Adrenal gland (tissue), 12 donors: ENCODE measurements around the gene SPANXN4. TPM values are rescaled to one million over a fixed set of nuclear protein-coding genes. Genes with fewer than 3 reads are reported as not detected.

ENCODE experiments used
- DNase-seq, 7 donors: peaks; one replicate each; pipeline ENCODE4 v3.0.0-alpha.2; 2019 to 2020
- H3K27ac ChIP-seq, 5 donors: fragments of 200-600 bp; sonication (generic) in 4 of 5; 1 replicate in 3 of 5; 2 replicates in 2 of 5; pipeline versions ENCODE4 v1.5.1 to v1.8.0; 2016 to 2020; ENCODE audit warnings: mild to moderate bottlenecking in 1 of 5
- H3K27me3 ChIP-seq: fragments of 200-600 bp; 2 replicates; pipeline ENCODE4 v1.8.0; 2021
- H3K36me3 ChIP-seq, 2 donors: fragments of 200-600 bp; replicated peaks in 1 of 2; 1 replicate in 1 of 2; 2 replicates in 1 of 2; pipeline versions ENCODE4 v1.5.1 to v1.8.0; 2018 to 2022
- H3K4me1 ChIP-seq, 2 donors: fragments of 200-600 bp; replicated peaks in 1 of 2; 1 replicate in 1 of 2; 2 replicates in 1 of 2; pipeline versions ENCODE4 v1.5.1 to v1.8.0; 2018 to 2021
- H3K4me3 ChIP-seq, 4 donors: fragments of 200-600 bp; sonication (generic) in 3 of 4; one replicate each; pipeline ENCODE4 v1.5.1; 2016 to 2018
- H3K9me3 ChIP-seq, 3 donors: fragments of 200-600 bp; sonication (generic) in 1 of 3; replicated peaks in 1 of 3; 1 replicate in 2 of 3; 2 replicates in 1 of 3; pipeline versions ENCODE4 v1.5.1 to v1.8.0; 2016 to 2021
- POLR2A ChIP-seq, 2 donors: fragments of 450-650 bp; IDR thresholded peaks; one replicate each; pipeline ENCODE4 v1.6.1; 2017; ENCODE audit warnings: antibody characterized with exemption in 2 of 2, mild to moderate bottlenecking in 2 of 2, moderate library complexity in 1 of 2
- WGBS, 4 donors: extraction: QIAGEN DNeasy Blood & Tissue Kit in 2 of 4; methylation state at CpG; one replicate each; pipeline versions ENCODE4 v1.1.5 to v1.1.7; 2013 to 2017; 5-methylcytosine and 5-hydroxymethylcytosine counted together
- intact Hi-C, 2 donors: fragments of 100-400 bp; cut with DNase I; formaldehyde crosslinking; loops; one replicate each; pipeline versions ENCODE4 v1.14.1 to v1.15.0; 2022 to 2023
- polyA plus RNA-seq, 3 donors: library from polyadenylated mRNA; stranded (reverse); fragments of 200-250 nt in 2 of 3; fragments of 350-450 nt in 1 of 3; fragmentation: Illumina TruSeq in 1 of 3; extraction: RNeasy Lipid Tissue Mini Kit (QIAGEN cat#74804) in 1 of 3; gene quantifications; one replicate each; pipeline ENCODE4 v1.2.3, GENCODE V29; 2013 to 2014
- total RNA-seq, 9 donors: library from RNA; depleted of rRNA in 4 of 9; stranded (reverse); fragments of >200 nt in 4 of 9; fragments of 120-200 nt in 1 of 9; fragmentation: NEBNext Ultra II Directional in 1 of 9; extraction: Animal tissue kit (Norgen Biotek cat#: 25700) in 1 of 9; gene quantifications; one replicate each; pipeline versions ENCODE4 v1.1.0 to v1.2.4, GENCODE V29; 2013 to 2023
- TF ChIP-seq, protein P1 (sequence below), 6 experiments: fragments of 450-650 bp in 4 of 6; fragments of 200-600 bp in 2 of 6; sonication (generic) in 1 of 6; IDR thresholded peaks; 1 replicate in 5 of 6; 2 replicates in 1 of 6; pipeline versions ENCODE4 v1.5.1 to v1.8.0; 2016 to 2021; ENCODE audit warnings: antibody characterized with exemption in 6 of 6, mild to moderate bottlenecking in 2 of 6, moderate library complexity in 1 of 6
- donor health status: healthy with polysubstance abuse.
- donor health status: Bipolar disorder and iron deficiency.
- donor health status: DM: yes; HTN: yes; CAD: no.
- donor health status: DM: no; HTN: no; CAD: no.
- donor health status: DM: no; HTN: no; CAD: no.
- donor health status: DM: yes; HTN: yes; CAD: no.

SPANXN4 gene
- total and polyA plus RNA-seq, 12 donors: not detected

- intact Hi-C loops: no loop called here
- DNase-seq: no peak
- no peak for TF ChIP-seq POLR2A (IDR thresholded peaks at IDR 0.05)
- 13 to 60% (median 42%) methylated on average over 2 of the region's 2 CpGs for WGBS, 4 donors
- Histone ChIP-seq H3K36me3 (no peaks in the 10 kb centered on the region), H3K4me3 (no peak overlapping the region), H3K9me3 (no peaks in the 10 kb centered on the region), H3K27ac (no peak overlapping the region), H3K27me3 (no peaks in the 10 kb centered on the region), H3K4me1 (no peaks in the 10 kb centered on the region)
Measured at GRCh38 chrX:142994988-142995387, 30.7 kb upstream of the SPANXN4 start.

DNA sequence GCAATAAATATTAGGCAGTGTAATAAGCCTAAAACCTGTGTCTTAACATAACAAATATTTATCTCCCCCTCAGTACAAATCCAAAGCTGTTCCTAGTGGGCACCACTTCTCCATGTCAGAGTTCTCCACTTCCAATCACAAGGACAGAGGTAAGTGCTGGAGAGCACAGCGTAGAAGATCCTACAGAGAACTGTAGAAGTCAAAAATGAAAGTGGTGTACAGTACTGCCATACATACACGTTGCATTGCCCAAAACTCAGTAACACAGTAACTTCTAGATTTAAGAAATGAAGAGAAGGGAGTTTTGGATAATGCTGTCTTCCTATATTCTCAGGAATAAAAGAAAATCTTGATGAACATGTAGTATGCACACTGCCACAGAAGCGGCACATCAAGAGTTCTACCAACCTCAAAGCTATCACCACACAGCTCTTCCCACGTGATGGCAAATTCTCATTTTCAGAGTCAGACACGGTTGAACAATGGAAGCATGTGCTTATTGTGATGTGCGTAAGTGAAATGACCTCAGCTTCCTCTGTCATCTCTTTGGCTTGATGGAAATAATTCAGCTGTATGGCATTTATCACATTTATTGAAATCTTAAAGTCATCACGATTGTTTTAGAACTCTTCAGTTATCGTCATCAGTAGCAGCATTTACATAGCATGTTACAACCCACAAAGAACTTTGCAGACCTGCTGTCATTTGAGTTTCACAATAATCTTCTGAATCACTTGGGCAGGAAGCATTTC lies 27.1 kb upstream of the SPANXN4 start:
- TF ChIP-seq, protein P1, sequence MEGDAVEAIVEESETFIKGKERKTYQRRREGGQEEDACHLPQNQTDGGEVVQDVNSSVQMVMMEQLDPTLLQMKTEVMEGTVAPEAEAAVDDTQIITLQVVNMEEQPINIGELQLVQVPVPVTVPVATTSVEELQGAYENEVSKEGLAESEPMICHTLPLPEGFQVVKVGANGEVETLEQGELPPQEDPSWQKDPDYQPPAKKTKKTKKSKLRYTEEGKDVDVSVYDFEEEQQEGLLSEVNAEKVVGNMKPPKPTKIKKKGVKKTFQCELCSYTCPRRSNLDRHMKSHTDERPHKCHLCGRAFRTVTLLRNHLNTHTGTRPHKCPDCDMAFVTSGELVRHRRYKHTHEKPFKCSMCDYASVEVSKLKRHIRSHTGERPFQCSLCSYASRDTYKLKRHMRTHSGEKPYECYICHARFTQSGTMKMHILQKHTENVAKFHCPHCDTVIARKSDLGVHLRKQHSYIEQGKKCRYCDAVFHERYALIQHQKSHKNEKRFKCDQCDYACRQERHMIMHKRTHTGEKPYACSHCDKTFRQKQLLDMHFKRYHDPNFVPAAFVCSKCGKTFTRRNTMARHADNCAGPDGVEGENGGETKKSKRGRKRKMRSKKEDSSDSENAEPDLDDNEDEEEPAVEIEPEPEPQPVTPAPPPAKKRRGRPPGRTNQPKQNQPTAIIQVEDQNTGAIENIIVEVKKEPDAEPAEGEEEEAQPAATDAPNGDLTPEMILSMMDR (IDR thresholded peaks at IDR 0.05): no peak
- TF ChIP-seq POLR2A (IDR thresholded peaks at IDR 0.05): no peak
- H3K9me3 ChIP-seq: no peaks in the 10 kb centered on the region
- 64 to 77% (median 67%) methylated on average over 8 of the region's 8 CpGs for WGBS, 4 donors
- no peak overlapping the region for H3K27ac ChIP-seq
- H3K4me3 ChIP-seq: no peak overlapping the region
- intact Hi-C loops: no loop called here
- no peaks in the 10 kb centered on the region for H3K27me3 ChIP-seq
- no peak for DNase-seq
- no peaks in the 10 kb centered on the region for H3K36me3 ChIP-seq
- H3K4me1 ChIP-seq: no peaks in the 10 kb centered on the region

DNA sequence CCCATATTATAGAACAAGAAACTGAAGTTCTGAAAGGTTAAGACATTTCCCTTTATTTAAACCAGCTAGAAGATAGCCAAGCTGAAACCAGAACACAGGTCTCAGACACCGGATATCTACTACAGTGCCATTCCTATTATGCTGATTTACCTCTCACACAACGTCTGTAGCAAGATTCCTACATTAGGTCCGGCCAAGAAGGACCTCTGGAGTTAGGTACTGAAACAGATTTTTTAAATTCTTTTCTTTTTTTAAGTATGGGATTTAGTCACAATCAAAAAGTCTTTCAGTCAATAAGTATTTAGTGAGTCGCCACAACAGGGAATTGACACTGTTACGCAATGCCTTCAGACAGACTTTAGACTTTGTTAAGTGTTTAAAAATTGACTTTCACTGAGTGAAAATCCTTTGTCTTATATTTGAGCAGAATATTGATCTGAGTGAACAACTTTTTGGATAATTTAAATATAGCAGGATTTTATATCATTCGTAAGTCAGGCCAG lies 26.5 kb upstream of the SPANXN4 start:
- no peak overlapping the region for H3K27ac ChIP-seq
- no peaks in the 10 kb centered on the region for H3K9me3 ChIP-seq
- intact Hi-C loops: no loop called here
- H3K36me3 ChIP-seq: no peaks in the 10 kb centered on the region
- no peak overlapping the region for H3K4me3 ChIP-seq
- no peak for DNase-seq
- WGBS, 4 donors: 69 to 81% (median 74%) methylated on average over 6 of the region's 6 CpGs
- no peaks in the 10 kb centered on the region for H3K27me3 ChIP-seq
- H3K4me1 ChIP-seq: no peaks in the 10 kb centered on the region
- TF ChIP-seq, protein P1 (IDR thresholded peaks at IDR 0.05): no peak
- no peak for TF ChIP-seq POLR2A (IDR thresholded peaks at IDR 0.05)

- TF ChIP-seq, protein P1 (IDR thresholded peaks at IDR 0.05): no peak
- TF ChIP-seq POLR2A (IDR thresholded peaks at IDR 0.05): no peak
- Histone ChIP-seq H3K27me3 (no peaks in the 10 kb centered on the region), H3K4me3 (no peak overlapping the region), H3K27ac (no peak overlapping the region), H3K9me3 (no peaks in the 10 kb centered on the region), H3K4me1 (no peaks in the 10 kb centered on the region), H3K36me3 (no peaks in the 10 kb centered on the region)
- no peak for DNase-seq
- 67 to 72% (median 71%) methylated on average over 2 of the region's 2 CpGs for WGBS, 4 donors
- intact Hi-C loops: no loop called here
Measured at GRCh38 chrX:143002206-143002605, 23.5 kb upstream of the SPANXN4 start.

GRCh38 chrX:143017272-143017671 lies 8.5 kb upstream of the SPANXN4 start:
- intact Hi-C loops: no loop called here
- H3K4me3 ChIP-seq: no peak overlapping the region
- no peaks in the 10 kb centered on the region for H3K27me3 ChIP-seq
- TF ChIP-seq, protein P1 (IDR thresholded peaks at IDR 0.05): no peak
- no peak for TF ChIP-seq POLR2A (IDR thresholded peaks at IDR 0.05)
- no peak overlapping the region for H3K27ac ChIP-seq
- H3K4me1 ChIP-seq: no peaks in the 10 kb centered on the region
- WGBS, 4 donors: 61 to 77% (median 63%) methylated on average over 2 of the region's 2 CpGs
- no peaks in the 10 kb centered on the region for H3K9me3 ChIP-seq
- no peaks in the 10 kb centered on the region for H3K36me3 ChIP-seq
- no peak for DNase-seq
